CD4-positive, alpha-beta T cell treated with Interleukin-17A for 1 hour (primary cell): Measurements from ENCODE around the gene HOMER3.
"Not testable (repeated sequence)": the region's sequence is repeated elsewhere in the genome, so short reads cannot be mapped to it uniquely, and the experiment has no call there.

Experiments used
- DNase-seq: peaks from one replicate; pipeline ENCODE4 v3.0.0-alpha.2; 2020

Gene HOMER3

GRCh38 chr19:18922228-18922985 is 18.6 kb downstream of the HOMER3 start:
- DNase-seq: no peak

- no peak for DNase-seq
These were observed 19.4 kb downstream of the HOMER3 start for GRCh38 chr19:18921593-18921992.

GRCh38 chr19:18920400-18920799 is 20.6 kb downstream of the HOMER3 start:
- no peak for DNase-seq

- no peak for DNase-seq
These were observed 21.2 kb downstream of the HOMER3 start for GRCh38 chr19:18919900-18920214.

GRCh38 chr19:18919086-18919899 is 21.7 kb downstream of the HOMER3 start, which contains the start of the genes COPE and DDX49:
TSS of gene COPE (minus strand) at chr19:18919387. CDS start at chr19:18919348, 39 bp downstream.
TSS of gene DDX49 (plus strand) at chr19:18919715. CDS start at chr19:18919742, 27 bp downstream.
- peak; percentile 99 for DNase-seq

- DNase-seq: not testable (repeated sequence)
These were observed 23.4 kb downstream of the HOMER3 start for GRCh38 chr19:18917593-18917992.

GRCh38 chr19:18915639-18916038 is 25.4 kb downstream of the HOMER3 start:
- peak; percentile 42 for DNase-seq

GRCh38 chr19:18913466-18913865 is 27.6 kb downstream of the HOMER3 start:
- no peak for DNase-seq

GRCh38 chr19:18912933-18913332 is 28.1 kb downstream of the HOMER3 start:
- no peak for DNase-seq

- no peak for DNase-seq
These were observed 30.1 kb downstream of the HOMER3 start for GRCh38 chr19:18910801-18911436.

GRCh38 chr19:18910010-18910409 is 31.0 kb downstream of the HOMER3 start:
- DNase-seq: no peak

GRCh38 chr19:18908917-18909619 is 31.9 kb downstream of the HOMER3 start:
- DNase-seq: no peak

GRCh38 chr19:18906605-18907519 is 34.2 kb downstream of the HOMER3 start:
- DNase-seq: no peak

- DNase-seq: no peak
These were observed 35.3 kb downstream of the HOMER3 start for GRCh38 chr19:18905513-18906236.

GRCh38 chr19:18905058-18905456 is 36.0 kb downstream of the HOMER3 start:
- DNase-seq: no peak

- DNase-seq: no peak
These were observed 36.5 kb downstream of the HOMER3 start for GRCh38 chr19:18904334-18905057.

GRCh38 chr19:18903156-18904037 is 37.6 kb downstream of the HOMER3 start:
- no peak for DNase-seq

GRCh38 chr19:18902519-18902918 is 38.5 kb downstream of the HOMER3 start:
- not testable (repeated sequence) for DNase-seq

- DNase-seq: no peak
These were observed 39.5 kb downstream of the HOMER3 start for GRCh38 chr19:18901491-18901890.
